Posterior cingulate gyrus (tissue), 11 donors: Measurements from ENCODE around the gene RPS28.

Experiments used
- DNase-seq, 10 donors: peaks; one replicate each; pipeline versions ENCODE4 v3.0.0 to v3.0.0-alpha.2; 2020 to 2021; ENCODE audit warnings: mixed read lengths in 3 of 10
- intact Hi-C: fragments of 100-400 bp; cut with DNase I; formaldehyde crosslinking; loops from one replicate; pipeline ENCODE4 v1.15.1; 2023

The RPS28 gene

GRCh38 chr19:8318835-8319234, 2.5 kb upstream of the RPS28 start:
- peak in 2 of 10 donors; percentile 14 to 37 for DNase-seq
- intact Hi-C loops: loop anchor here (5.0 kb wide), 1 partner anchor 52 kb away; no protein-coding TSS in a partner anchor

- peak in 1 of 10 donors; percentile 14 for DNase-seq
- intact Hi-C loops: loop anchor here (2.0 to 5.0 kb wide), 2 partner anchors 13 to 53 kb away; no protein-coding TSS in a partner anchor
These were observed 1.3 kb upstream of the RPS28 start for GRCh38 chr19:8319807-8320520.

- intact Hi-C loops: loop anchor here (2.0 kb wide), 1 partner anchor 14 kb away; no protein-coding TSS in a partner anchor
These were observed 681 bp upstream of the RPS28 start for GRCh38 chr19:8320564-8321066.

GRCh38 chr19:8321986-8322637, 816 bp downstream of the RPS28 start:
- no peak for DNase-seq
- intact Hi-C loops: loop anchor here (2.0 kb wide), 1 partner anchor 15 kb away; no protein-coding TSS in a partner anchor

More at GRCh38 chr19:8320564-8321066, 681 bp upstream of the RPS28 start:
- DNase-seq: peak in 1 of 10 donors; percentile 63

- intact Hi-C loops: no loop called here
These were observed 1.3 kb downstream of the RPS28 start for GRCh38 chr19:8322638-8322997.

GRCh38 chr19:8323781-8324185, 2.5 kb downstream of the RPS28 start:
- intact Hi-C loops: no loop called here
- DNase-seq: peak in 1 of 10 donors; percentile 8

More at GRCh38 chr19:8322638-8322997, 1.3 kb downstream of the RPS28 start:
- DNase-seq: peak in 1 of 10 donors; percentile 63

- intact Hi-C loops: no loop called here
- peak in 1 of 10 donors; percentile 85 for DNase-seq
These were observed 3.1 kb downstream of the RPS28 start for GRCh38 chr19:8324186-8325050.

GRCh38 chr19:8325454-8325853, 4.2 kb downstream of the RPS28 start:
- intact Hi-C loops: no loop called here
- no peak for DNase-seq

- intact Hi-C loops: no loop called here
- peak in 1 of 10 donors; percentile 36 for DNase-seq
These were observed 8.7 kb downstream of the RPS28 start for GRCh38 chr19:8329996-8330395.

GRCh38 chr19:8331263-8331845, 10.1 kb downstream of the RPS28 start:
- intact Hi-C loops: no loop called here
- peak in 1 of 10 donors; percentile 64 for DNase-seq

- peak in 1 of 10 donors; percentile 62 for DNase-seq
- intact Hi-C loops: no loop called here
These were observed 11.9 kb downstream of the RPS28 start for GRCh38 chr19:8332976-8333766.

- intact Hi-C loops: no loop called here
- DNase-seq: peak in 1 of 10 donors; percentile 83
These were observed 12.6 kb downstream of the RPS28 start for GRCh38 chr19:8333767-8334457.

GRCh38 chr19:8334458-8335342, 13.4 kb downstream of the RPS28 start:
- peak in 4 of 10 donors; percentile 22 to 84 (median 52) for DNase-seq
- intact Hi-C loops: no loop called here

- intact Hi-C loops: no loop called here
- peak in 2 of 10 donors; percentile 44 to 67 for DNase-seq
These were observed 14.2 kb downstream of the RPS28 start for GRCh38 chr19:8335343-8336071.

GRCh38 chr19:8336072-8336569, 14.8 kb downstream of the RPS28 start:
- intact Hi-C loops: no loop called here
- DNase-seq: peak in 1 of 10 donors; percentile 54

GRCh38 chr19:8336660-8337059, 15.4 kb downstream of the RPS28 start:
- peak in 1 of 10 donors; percentile 9 for DNase-seq
- intact Hi-C loops: no loop called here

- intact Hi-C loops: no loop called here
- DNase-seq: peak in 1 of 10 donors; percentile 34
These were observed 16.4 kb downstream of the RPS28 start for GRCh38 chr19:8337728-8338127.
